HEK293T (cell line): ENCODE data around the gene STYXL1.

ENCODE experiments used
- BHLHE40 ChIP-seq: fragments of 450-650 bp; IDR thresholded peaks from 2 replicates; pipeline ENCODE4 v1.6.1; 2016; ENCODE audit warnings: mild to moderate bottlenecking, moderate library complexity, borderline replicate concordance
- SP1 ChIP-seq: fragments of 450-650 bp; IDR thresholded peaks from 2 replicates; pipeline ENCODE4 v1.6.1; 2017
- TARDBP ChIP-seq: fragments of 450-650 bp; IDR thresholded peaks from 2 replicates; pipeline ENCODE4 v1.6.1; 2016

GRCh38 chr7:75957021-75957736 is 90.6 kb downstream of the STYXL1 start:
- TF ChIP-seq SP1, result no peak
- TF ChIP-seq TARDBP, result no peak
- TF ChIP-seq BHLHE40, result no peak
